ENCODE data around the gene PEAR1.

DNA sequence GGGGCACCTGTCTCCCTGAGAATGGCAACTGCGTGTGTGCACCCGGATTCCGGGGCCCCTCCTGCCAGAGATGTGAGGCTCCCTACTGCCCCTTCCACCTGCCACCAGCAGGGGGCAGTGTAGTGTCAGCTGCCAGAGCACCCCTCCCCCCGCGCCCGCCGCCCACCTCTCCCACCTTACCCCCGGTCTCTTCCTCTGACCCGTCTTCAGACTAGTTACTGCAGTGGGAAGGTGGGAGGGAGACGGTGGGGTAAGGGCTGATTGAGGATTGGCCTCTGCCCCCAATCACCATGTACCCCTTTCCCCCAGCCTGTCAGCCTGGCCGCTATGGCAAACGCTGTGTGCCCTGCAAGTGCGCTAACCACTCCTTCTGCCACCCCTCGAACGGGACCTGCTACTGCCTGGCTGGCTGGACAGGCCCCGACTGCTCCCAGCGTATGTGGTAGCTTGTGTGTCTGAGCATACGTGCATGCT lies 16.8 kb downstream of the PEAR1 start:
- TF ChIP-seq, protein P1, sequence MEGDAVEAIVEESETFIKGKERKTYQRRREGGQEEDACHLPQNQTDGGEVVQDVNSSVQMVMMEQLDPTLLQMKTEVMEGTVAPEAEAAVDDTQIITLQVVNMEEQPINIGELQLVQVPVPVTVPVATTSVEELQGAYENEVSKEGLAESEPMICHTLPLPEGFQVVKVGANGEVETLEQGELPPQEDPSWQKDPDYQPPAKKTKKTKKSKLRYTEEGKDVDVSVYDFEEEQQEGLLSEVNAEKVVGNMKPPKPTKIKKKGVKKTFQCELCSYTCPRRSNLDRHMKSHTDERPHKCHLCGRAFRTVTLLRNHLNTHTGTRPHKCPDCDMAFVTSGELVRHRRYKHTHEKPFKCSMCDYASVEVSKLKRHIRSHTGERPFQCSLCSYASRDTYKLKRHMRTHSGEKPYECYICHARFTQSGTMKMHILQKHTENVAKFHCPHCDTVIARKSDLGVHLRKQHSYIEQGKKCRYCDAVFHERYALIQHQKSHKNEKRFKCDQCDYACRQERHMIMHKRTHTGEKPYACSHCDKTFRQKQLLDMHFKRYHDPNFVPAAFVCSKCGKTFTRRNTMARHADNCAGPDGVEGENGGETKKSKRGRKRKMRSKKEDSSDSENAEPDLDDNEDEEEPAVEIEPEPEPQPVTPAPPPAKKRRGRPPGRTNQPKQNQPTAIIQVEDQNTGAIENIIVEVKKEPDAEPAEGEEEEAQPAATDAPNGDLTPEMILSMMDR (IDR thresholded peaks at IDR 0.05; ENCODE audit: borderline replicate concordance, extremely low read depth, low read length, poor library complexity, severe bottlenecking), result peak; percentile 83
- TF ChIP-seq EZH2 (IDR thresholded peaks at IDR 0.05; ENCODE audit: borderline replicate concordance, low read depth, low read length, severe bottlenecking), result no peak
